Measurements from ENCODE around the gene ATXN8OS. TPM values are rescaled to one million over a fixed set of nuclear protein-coding genes. Genes with fewer than 3 reads are reported as not detected.

Gene ATXN8OS
- total RNA-seq, 1 experiment from 2014 or later, result not detected

DNA sequence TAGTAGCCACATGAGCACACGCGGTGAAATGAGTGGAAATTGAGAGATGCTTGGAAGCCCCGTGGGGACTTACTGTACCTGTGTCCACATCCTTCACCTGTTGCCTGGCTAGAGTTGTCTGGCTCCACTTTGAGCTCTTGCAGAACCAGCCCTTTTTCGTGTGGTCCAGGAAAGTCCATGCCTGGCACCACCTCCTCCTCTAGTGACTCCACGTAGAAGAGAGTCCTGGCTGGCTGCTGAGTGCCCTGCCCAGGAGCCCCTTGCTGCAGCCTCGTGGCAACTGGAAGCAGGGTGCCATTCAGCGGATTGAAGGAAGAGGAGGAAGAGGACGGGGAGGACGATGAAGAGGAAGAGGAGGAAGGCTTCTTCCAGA is 515 bp upstream of the ATXN8OS start:
- no TSS peak for BruUV-seq (replicated peaks)

More for the DNA sequence above, 515 bp upstream of the ATXN8OS start:
- Histone ChIP-seq H3K4me1 (ENCODE audit: control insufficient read depth in 1 of 2, insufficient read depth in 2 of 2, low read length in 2 of 2) (no peaks in the 10 kb centered on the region), H3K27me3 (ENCODE audit: insufficient read depth, low read length) (no peaks in the 10 kb centered on the region), H3K9ac (ENCODE audit: low read length) (no peak overlapping the region), H4K20me1 (ENCODE audit: insufficient read depth) (no peaks in the 10 kb centered on the region), H3K9me3 (ENCODE audit: control insufficient read depth in 1 of 2, insufficient read depth in 1 of 2, low read depth in 1 of 2, low read length in 2 of 2) (no peaks in the 10 kb centered on the region; a peak in 1 of 4 replicates), H3K27ac (ENCODE audit: low read depth, low read length) (no peak overlapping the region), H3K79me2 (ENCODE audit: insufficient read depth, low read length) (no peaks in the 10 kb centered on the region), H3K4me2 (ENCODE audit: low read length) (no peak overlapping the region), H3K4me3 (replicated peaks in 1 of 2; ENCODE audit: low read depth in 1 of 2, low read length in 2 of 2) (no peak overlapping the region), H3K36me3 (ENCODE audit: control insufficient read depth in 1 of 2, insufficient read depth in 2 of 2, low read length in 2 of 2) (no peaks in the 10 kb centered on the region), H2AFZ (ENCODE audit: low read depth, low read length, poor library complexity, severe bottlenecking) (no peak overlapping the region), H3K9me2 (ENCODE audit: insufficient read depth) (no peaks in the 10 kb centered on the region)
- ChIA-PET CTCF (no interaction called here), POLR2A (no interaction called here), RAD21 (ENCODE audit: low non-redundant PET in 1 of 2, low total read pairs in 2 of 2, uncharacterized antibody in 2 of 2, unreplicated experiment in 2 of 2) (no interaction called here)
- intact Hi-C loops (cut with micrococcal nuclease), result no loop called here
- ATAC-seq, result no peak
- no peak for TF ChIP-seq RAD21 (IDR thresholded peaks at IDR 0.05; ENCODE audit: low read depth)
- no peak for TF ChIP-seq POLR2AphosphoS5 (IDR thresholded peaks at IDR 0.05; ENCODE audit: low read depth, low read length)
- no peak for TF ChIP-seq FOSL1 (IDR thresholded peaks at IDR 0.05; ENCODE audit: low read depth)
- TF ChIP-seq CEBPB (IDR thresholded peaks at IDR 0.05; ENCODE audit: low read depth), result no peak
- TF ChIP-seq EGR1 (IDR thresholded peaks at IDR 0.05; ENCODE audit: low read depth), result no peak
- TF ChIP-seq TCF7L2 (IDR thresholded peaks at IDR 0.05; ENCODE audit: borderline replicate concordance, extremely low read depth, insufficient read depth, insufficient read length), result no peak
- TF ChIP-seq, protein P1, sequence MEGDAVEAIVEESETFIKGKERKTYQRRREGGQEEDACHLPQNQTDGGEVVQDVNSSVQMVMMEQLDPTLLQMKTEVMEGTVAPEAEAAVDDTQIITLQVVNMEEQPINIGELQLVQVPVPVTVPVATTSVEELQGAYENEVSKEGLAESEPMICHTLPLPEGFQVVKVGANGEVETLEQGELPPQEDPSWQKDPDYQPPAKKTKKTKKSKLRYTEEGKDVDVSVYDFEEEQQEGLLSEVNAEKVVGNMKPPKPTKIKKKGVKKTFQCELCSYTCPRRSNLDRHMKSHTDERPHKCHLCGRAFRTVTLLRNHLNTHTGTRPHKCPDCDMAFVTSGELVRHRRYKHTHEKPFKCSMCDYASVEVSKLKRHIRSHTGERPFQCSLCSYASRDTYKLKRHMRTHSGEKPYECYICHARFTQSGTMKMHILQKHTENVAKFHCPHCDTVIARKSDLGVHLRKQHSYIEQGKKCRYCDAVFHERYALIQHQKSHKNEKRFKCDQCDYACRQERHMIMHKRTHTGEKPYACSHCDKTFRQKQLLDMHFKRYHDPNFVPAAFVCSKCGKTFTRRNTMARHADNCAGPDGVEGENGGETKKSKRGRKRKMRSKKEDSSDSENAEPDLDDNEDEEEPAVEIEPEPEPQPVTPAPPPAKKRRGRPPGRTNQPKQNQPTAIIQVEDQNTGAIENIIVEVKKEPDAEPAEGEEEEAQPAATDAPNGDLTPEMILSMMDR (IDR thresholded peaks at IDR 0.05 in 2 of 3, conservative IDR thresholded peaks at IDR 0.05 in 1 of 3; ENCODE audit: borderline replicate concordance in 1 of 3, insufficient read depth in 1 of 3, low read depth in 2 of 3, low read length in 2 of 3), result no peak
- TF ChIP-seq JUND (IDR thresholded peaks at IDR 0.05), result no peak
- no peak for TF ChIP-seq POLR2A (IDR thresholded peaks at IDR 0.05; ENCODE audit: borderline replicate concordance, extremely low read depth, insufficient read depth, insufficient read length)
- no peak for TF ChIP-seq SP1 (IDR thresholded peaks at IDR 0.05; ENCODE audit: low read depth)
- no peak for TF ChIP-seq ELF1 (IDR thresholded peaks at IDR 0.05; ENCODE audit: borderline replicate concordance, low read depth)
- DNase-seq (ENCODE audit: low read depth, low spot score), result no peak

Measured in HCT116 (cell line).